Neural progenitor cell (in vitro differentiated cells): ENCODE data around the gene KCNJ14.
"Not testable (repeated sequence)": the region's sequence is repeated elsewhere in the genome, so short reads cannot be mapped to it uniquely, and the experiment has no call there.

ENCODE experiments used
- EZH2 ChIP-seq: fragments of 200-600 bp; sonication (generic); IDR thresholded peaks from 2 replicates; pipeline ENCODE4 v1.6.1; 2017; ENCODE audit warnings: antibody characterized with exemption, mild to moderate bottlenecking, moderate library complexity
- TF ChIP-seq, protein P1 (sequence below): fragments of 200-600 bp; sonication (generic); IDR thresholded peaks from 2 replicates; pipeline ENCODE4 v1.5.1; 2017; ENCODE audit warnings: antibody characterized with exemption, mild to moderate bottlenecking

DNA sequence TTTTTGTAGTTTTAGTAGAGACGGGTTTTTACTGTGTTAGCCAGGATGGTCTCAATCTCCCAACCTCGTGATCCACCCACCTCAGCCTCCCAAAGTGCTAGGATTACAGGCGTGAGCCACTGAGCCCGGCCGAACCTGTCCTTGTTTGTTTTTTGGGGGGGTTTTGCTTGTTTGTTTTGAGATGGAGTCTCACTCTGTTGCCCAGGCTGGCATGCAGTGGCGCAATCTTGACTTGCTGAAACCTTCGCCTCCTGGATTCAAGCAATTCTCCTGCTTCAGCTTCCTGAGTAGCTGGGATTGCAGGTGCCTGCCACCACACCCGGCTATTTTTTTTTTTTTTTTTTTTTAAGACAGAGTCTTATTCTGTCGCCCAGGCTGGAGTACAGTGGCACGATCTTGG is 31.3 kb downstream of the KCNJ14 start:
- TF ChIP-seq, protein P1, sequence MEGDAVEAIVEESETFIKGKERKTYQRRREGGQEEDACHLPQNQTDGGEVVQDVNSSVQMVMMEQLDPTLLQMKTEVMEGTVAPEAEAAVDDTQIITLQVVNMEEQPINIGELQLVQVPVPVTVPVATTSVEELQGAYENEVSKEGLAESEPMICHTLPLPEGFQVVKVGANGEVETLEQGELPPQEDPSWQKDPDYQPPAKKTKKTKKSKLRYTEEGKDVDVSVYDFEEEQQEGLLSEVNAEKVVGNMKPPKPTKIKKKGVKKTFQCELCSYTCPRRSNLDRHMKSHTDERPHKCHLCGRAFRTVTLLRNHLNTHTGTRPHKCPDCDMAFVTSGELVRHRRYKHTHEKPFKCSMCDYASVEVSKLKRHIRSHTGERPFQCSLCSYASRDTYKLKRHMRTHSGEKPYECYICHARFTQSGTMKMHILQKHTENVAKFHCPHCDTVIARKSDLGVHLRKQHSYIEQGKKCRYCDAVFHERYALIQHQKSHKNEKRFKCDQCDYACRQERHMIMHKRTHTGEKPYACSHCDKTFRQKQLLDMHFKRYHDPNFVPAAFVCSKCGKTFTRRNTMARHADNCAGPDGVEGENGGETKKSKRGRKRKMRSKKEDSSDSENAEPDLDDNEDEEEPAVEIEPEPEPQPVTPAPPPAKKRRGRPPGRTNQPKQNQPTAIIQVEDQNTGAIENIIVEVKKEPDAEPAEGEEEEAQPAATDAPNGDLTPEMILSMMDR = not testable (repeated sequence)
- TF ChIP-seq EZH2 = not testable (repeated sequence)
